HCT116 (cell line): ENCODE results near the gene ADARB2. TPM values are rescaled to one million over a fixed set of nuclear protein-coding genes. Genes with fewer than 3 reads are reported as not detected.

Source experiments
- ATAC-seq: fragments of 200-7000 bp; cut with Tn5 transposase; 2 replicates; pipeline ENCODE4 v1.9.1; 2020; ENCODE audit warnings: mild to moderate bottlenecking, moderate library complexity
- BruUV-seq: library from RNA; stranded (reverse); fragments of 400-500 nt; replicated peaks from 2 replicates; lab custom pipeline; 2021; lab: Mats Ljungman, UMichigan
- CTCF ChIA-PET: fragments of 300-600 bp; sonication (Branson Sonifier 250); formaldehyde crosslinking; loops from one replicate; lab custom pipeline; 2021; ENCODE audit warnings: antibody characterized with exemption; lab: Charles Lee
- POLR2A ChIA-PET: fragments of 300-600, 350-600 bp; sonication (Branson Sonifier 250); formaldehyde crosslinking; loops from one replicate; lab custom pipeline; 2021; ENCODE audit warnings: antibody characterized with exemption; lab: Charles Lee
- RAD21 ChIA-PET, 2 experiments: fragments of 300-600 bp; sonication (Branson Sonifier 250); formaldehyde crosslinking; loops; one replicate each; lab custom pipeline; 2023; ENCODE audit warnings: low total read pairs in 2 of 2; ENCODE audit not compliant: uncharacterized antibody in 2 of 2, unreplicated experiment in 2 of 2, low non-redundant PET in 1 of 2; lab: Charles Lee
- DNase-seq: peaks from one replicate; pipeline ENCODE4 v3.0.0-alpha.2; 2010; ENCODE audit warnings: low read depth, low spot score
- H2AFZ ChIP-seq: fragments of 200-600 bp; shearing (Covaris generic), sonication (generic); 2 replicates; pipeline ENCODE4 v1.6.1; 2017; ENCODE audit warnings: low read depth, mixed run types, mixed read lengths, antibody characterized with exemption, low read length; ENCODE audit not compliant: poor library complexity, severe bottlenecking
- H3K27ac ChIP-seq: 2 replicates; pipeline ENCODE4 v1.5.1; 2012; ENCODE audit warnings: low read depth, low read length
- H3K27me3 ChIP-seq: fragments of 200-600 bp; sonication (generic); 2 replicates; pipeline ENCODE4 v1.6.1; 2016; ENCODE audit warnings: mixed run types, low read length, mixed read lengths; ENCODE audit not compliant: insufficient read depth
- H3K36me3 ChIP-seq, 2 experiments: fragments of 200-500 bp in 1 of 2; fragments of 200-600 bp in 1 of 2; sonication (Bioruptor generic) in 1 of 2; sonication (generic) in 1 of 2; 2 replicates each; pipeline versions ENCODE4 v1.5.1 to v1.6.1; 2014 to 2016; ENCODE audit warnings: low read length in 2 of 2, inconsistent platforms in 1 of 2, mixed read lengths in 1 of 2, mixed run types in 1 of 2; ENCODE audit not compliant: insufficient read depth in 2 of 2, control insufficient read depth in 1 of 2
- H3K4me1 ChIP-seq, 2 experiments: fragments of 200-600 bp in 1 of 2; sonication (generic) in 1 of 2; 2 replicates each; pipeline versions ENCODE4 v1.5.1 to v1.6.1; 2012 to 2017; ENCODE audit warnings: low read length in 2 of 2, inconsistent platforms in 1 of 2, mild to moderate bottlenecking in 1 of 2, mixed read lengths in 1 of 2, mixed run types in 1 of 2, moderate library complexity in 1 of 2; ENCODE audit not compliant: insufficient read depth in 2 of 2, control insufficient read depth in 1 of 2
- H3K4me2 ChIP-seq: fragments of 200-600 bp; sonication (generic); 2 replicates; pipeline ENCODE4 v1.6.1; 2017; ENCODE audit warnings: mixed run types, low read length, mixed read lengths
- H3K4me3 ChIP-seq, 2 experiments: fragments of 200-600 bp in 1 of 2; sonication (generic) in 1 of 2; replicated peaks in 1 of 2; 2 replicates each; pipeline ENCODE4 v1.5.1; 2011 to 2016; ENCODE audit warnings: low read length in 2 of 2, control low read depth in 1 of 2, low read depth in 1 of 2, mild to moderate bottlenecking in 1 of 2, mixed read lengths in 1 of 2, mixed run types in 1 of 2
- H3K79me2 ChIP-seq: fragments of 200-600 bp; sonication (generic); 2 replicates; pipeline ENCODE4 v1.6.1; 2017; ENCODE audit warnings: mild to moderate bottlenecking, mixed run types, low read length, moderate library complexity, mixed read lengths; ENCODE audit not compliant: insufficient read depth
- H3K9ac ChIP-seq: fragments of 200-600 bp; sonication (generic); 2 replicates; pipeline ENCODE4 v1.6.1; 2016; ENCODE audit warnings: low read length, mixed read lengths
- H3K9me2 ChIP-seq: fragments of 200-600 bp; sonication (generic), shearing (Covaris generic); 2 replicates; pipeline ENCODE4 v1.6.1; 2017; ENCODE audit warnings: mixed run types, mild to moderate bottlenecking, moderate library complexity; ENCODE audit not compliant: insufficient read depth
- H3K9me3 ChIP-seq, 2 experiments: fragments of 200-500 bp in 1 of 2; fragments of 200-600 bp in 1 of 2; sonication (Bioruptor generic) in 1 of 2; sonication (generic) in 1 of 2; 2 replicates each; pipeline ENCODE4 v1.6.1; 2014 to 2017; ENCODE audit warnings: low read length in 2 of 2, mixed read lengths in 2 of 2, inconsistent platforms in 1 of 2, low read depth in 1 of 2, mild to moderate bottlenecking in 1 of 2, mixed run types in 1 of 2, moderate library complexity in 1 of 2; ENCODE audit not compliant: control insufficient read depth in 1 of 2, insufficient read depth in 1 of 2
- H4K20me1 ChIP-seq: fragments of 200-600 bp; sonication (generic), shearing (Covaris generic); 2 replicates; pipeline ENCODE4 v1.6.1; 2017; ENCODE audit warnings: mixed run types, mild to moderate bottlenecking, moderate library complexity; ENCODE audit not compliant: insufficient read depth
- ELF1 ChIP-seq: IDR thresholded peaks from 2 replicates; pipeline ENCODE4 v1.6.1; 2012; ENCODE audit warnings: low read depth, borderline replicate concordance
- EZH2 ChIP-seq: fragments of 200-600 bp; sonication (generic); IDR thresholded peaks from 2 replicates; pipeline ENCODE4 v1.6.1; 2017; ENCODE audit warnings: antibody characterized with exemption, mixed run types
- EZH2phosphoT487 ChIP-seq: fragments of 200-600 bp; IDR thresholded peaks from 2 replicates; pipeline ENCODE4 v1.6.1; 2018; ENCODE audit warnings: antibody characterized with exemption, borderline replicate concordance
- MAX ChIP-seq: IDR thresholded peaks from 2 replicates; pipeline ENCODE4 v1.6.1; 2012
- SIN3A ChIP-seq: IDR thresholded peaks from 2 replicates; pipeline ENCODE4 v1.6.1; 2012; ENCODE audit warnings: low read depth
- ZNF274 ChIP-seq: fragments of 200-500 bp; sonication (Bioruptor generic); IDR thresholded peaks from 2 replicates; pipeline ENCODE4 v1.6.1; 2014; ENCODE audit warnings: mild to moderate bottlenecking, low read depth, low read length, inconsistent platforms
- intact Hi-C: fragments of 100-400 bp; cut with micrococcal nuclease; formaldehyde crosslinking; loops from 2 replicates; pipeline ENCODE4 v1.10.0; 2022
- total RNA-seq: library from RNA; stranded (reverse); gene quantifications from one replicate; pipeline ENCODE4 v1.2.1, GENCODE V29; 2021; ENCODE audit not compliant: unreplicated experiment
- TF ChIP-seq, protein P1 (sequence below), 3 experiments: fragments of 200-600 bp in 1 of 3; sonication (generic) in 1 of 3; IDR thresholded peaks in 2 of 3; conservative IDR thresholded peaks in 1 of 3; 2 replicates each; pipeline ENCODE4 v1.5.1; 2012 to 2017; ENCODE audit warnings: low read depth in 2 of 3, low read length in 2 of 3, antibody characterized with exemption in 1 of 3, borderline replicate concordance in 1 of 3, control low read depth in 1 of 3, mild to moderate bottlenecking in 1 of 3, mixed read lengths in 1 of 3, mixed run types in 1 of 3, moderate library complexity in 1 of 3; ENCODE audit not compliant: insufficient read depth in 1 of 3

The ADARB2 gene
- total RNA-seq, 1 experiment from 2014 or later, result not detected

GRCh38 chr10:1148855-1149605 lies 588.3 kb downstream of the ADARB2 start:
- no peaks in the 10 kb centered on the region for H3K9me2 ChIP-seq
- no peak overlapping the region for H3K27ac ChIP-seq
- BruUV-seq, result no TSS peak
- ChIA-PET CTCF (no interaction called here), POLR2A (interaction anchor here (0.7 kb wide), 1 partner anchor 1779 kb away, joined by 4 read pairs; no protein-coding TSS in a partner anchor)
- no peak for DNase-seq
- intact Hi-C loops, result no loop called here
- H3K9me3 ChIP-seq, result peaks cover 0 to 16% of the 10 kb centered on the region in 2 experiments; a peak in 2 of 4 replicates
- H3K4me3 ChIP-seq, result no peak overlapping the region
- H3K9ac ChIP-seq, result no peak overlapping the region
- no peaks in the 10 kb centered on the region for H3K36me3 ChIP-seq
- no peak for TF ChIP-seq EZH2
- TF ChIP-seq ZNF274, result no peak
- TF ChIP-seq MAX, result no peak
- TF ChIP-seq SIN3A, result no peak
- no peak for TF ChIP-seq ELF1
- TF ChIP-seq, protein P1, sequence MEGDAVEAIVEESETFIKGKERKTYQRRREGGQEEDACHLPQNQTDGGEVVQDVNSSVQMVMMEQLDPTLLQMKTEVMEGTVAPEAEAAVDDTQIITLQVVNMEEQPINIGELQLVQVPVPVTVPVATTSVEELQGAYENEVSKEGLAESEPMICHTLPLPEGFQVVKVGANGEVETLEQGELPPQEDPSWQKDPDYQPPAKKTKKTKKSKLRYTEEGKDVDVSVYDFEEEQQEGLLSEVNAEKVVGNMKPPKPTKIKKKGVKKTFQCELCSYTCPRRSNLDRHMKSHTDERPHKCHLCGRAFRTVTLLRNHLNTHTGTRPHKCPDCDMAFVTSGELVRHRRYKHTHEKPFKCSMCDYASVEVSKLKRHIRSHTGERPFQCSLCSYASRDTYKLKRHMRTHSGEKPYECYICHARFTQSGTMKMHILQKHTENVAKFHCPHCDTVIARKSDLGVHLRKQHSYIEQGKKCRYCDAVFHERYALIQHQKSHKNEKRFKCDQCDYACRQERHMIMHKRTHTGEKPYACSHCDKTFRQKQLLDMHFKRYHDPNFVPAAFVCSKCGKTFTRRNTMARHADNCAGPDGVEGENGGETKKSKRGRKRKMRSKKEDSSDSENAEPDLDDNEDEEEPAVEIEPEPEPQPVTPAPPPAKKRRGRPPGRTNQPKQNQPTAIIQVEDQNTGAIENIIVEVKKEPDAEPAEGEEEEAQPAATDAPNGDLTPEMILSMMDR (IDR thresholded peaks at IDR 0.05 in 2 of 3, conservative IDR thresholded peaks at IDR 0.05 in 1 of 3; ENCODE audit: borderline replicate concordance in 1 of 3, insufficient read depth in 1 of 3, low read depth in 2 of 3, low read length in 2 of 3), result no peak
- no peak for TF ChIP-seq EZH2phosphoT487
- TF ChIP-seq, all 23 proteins: peak for 0
- Histone ChIP-seq H3K79me2 (no peaks in the 10 kb centered on the region), H3K4me1 (no peaks in the 10 kb centered on the region; a peak in 1 of 4 replicates), H4K20me1 (no peaks in the 10 kb centered on the region), H3K4me2 (no peak overlapping the region), H3K27me3 (no peaks in the 10 kb centered on the region), H2AFZ (no peak overlapping the region)
- RAD21 ChIA-PET, result no interaction called here
- no peak for ATAC-seq
